K562 (cell line): Measurements from ENCODE around the gene MYL12B. TPM values are rescaled to one million over a fixed set of nuclear protein-coding genes. Genes with fewer than 3 reads are reported as not detected.

Experiments
- ATAC-seq: fragments of 200-7000 bp; cut with Tn5 transposase; 3 replicates; pipeline ENCODE4 v1.9.1; 2020; ENCODE audit warnings: moderate library complexity
- BruUV-seq: library from RNA; stranded (reverse); fragments of 400-500 nt; replicated peaks from 2 replicates; lab custom pipeline; 2021; lab: Mats Ljungman, UMichigan
- CTCF ChIA-PET: fragments of 300-600 bp; formaldehyde crosslinking; extraction: SDS; loops from one replicate; lab custom pipeline; 2021; ENCODE audit warnings: low intra/inter-chr PET ratio; lab: Yijun Ruan, JAX
- POLR2A ChIA-PET: fragments of 300-600, 350-650 bp; sonication (Branson Sonifier 250); formaldehyde crosslinking; extraction: SDS; loops from one replicate; lab custom pipeline; 2021; ENCODE audit warnings: antibody characterized with exemption, inconsistent platforms; lab: Yijun Ruan, JAX
- DNase-seq, 4 experiments: peaks; one replicate each; pipeline versions ENCODE4 v3.0.0 to v3.0.0-alpha.2; 2011 to 2018; ENCODE audit warnings: low spot score in 3 of 4, mixed read lengths in 3 of 4; ENCODE audit errors: extremely low read depth in 1 of 4
- FAIRE-seq: peaks from 2 replicates; lab custom pipeline; 2011; peaks lifted over from hg19 to GRCh38; lab: Jason Lieb, UNC
- H2AFZ ChIP-seq: 2 replicates; pipeline ENCODE4 v1.6.0; 2011; ENCODE audit warnings: low read depth, low read length, control low read depth, inconsistent platforms
- H3K27ac ChIP-seq: fragments of 200-600 bp; 3 replicates; pipeline ENCODE4 v1.8.0; 2011; ENCODE audit warnings: low read depth, mild to moderate bottlenecking, control low read depth, inconsistent platforms, low read length, moderate library complexity, mixed read lengths; ENCODE audit errors: extremely low read depth
- H3K27me3 ChIP-seq, 2 experiments: fragments of 300-600 bp in 1 of 2; 2 replicates in 1 of 2; 3 replicates in 1 of 2; pipeline versions ENCODE4 v1.6.0 to v1.8.0; 2011; ENCODE audit warnings: inconsistent platforms in 2 of 2, low read length in 2 of 2, mild to moderate bottlenecking in 1 of 2, mixed read lengths in 1 of 2, moderate library complexity in 1 of 2; ENCODE audit not compliant: control insufficient read depth in 2 of 2, insufficient read depth in 2 of 2
- H3K36me3 ChIP-seq: fragments of 300-600 bp; 3 replicates; pipeline ENCODE4 v1.8.0; 2011; ENCODE audit warnings: mild to moderate bottlenecking, low read length, inconsistent platforms; ENCODE audit not compliant: control insufficient read depth, insufficient read depth
- H3K4me1 ChIP-seq, 2 experiments: fragments of 200-600 bp in 1 of 2; replicated peaks in 1 of 2; 2 replicates in 1 of 2; 3 replicates in 1 of 2; pipeline versions ENCODE4 v1.5.1 to v1.8.0; 2011; ENCODE audit warnings: inconsistent platforms in 2 of 2, low read length in 2 of 2, mild to moderate bottlenecking in 1 of 2, mixed read lengths in 1 of 2, moderate library complexity in 1 of 2; ENCODE audit not compliant: control insufficient read depth in 2 of 2, insufficient read depth in 2 of 2
- H3K4me2 ChIP-seq: 2 replicates; pipeline ENCODE4 v1.6.1; 2011; ENCODE audit warnings: low read length, control low read depth, inconsistent platforms, mixed read lengths; ENCODE audit not compliant: insufficient read depth
- H3K4me3 ChIP-seq: fragments of 200-600 bp; sonication (generic), shearing (Covaris generic); 2 replicates; pipeline ENCODE4 v1.5.1; 2016; ENCODE audit warnings: control low read depth, inconsistent platforms
- H3K79me2 ChIP-seq: fragments of 200-600 bp; 3 replicates; pipeline ENCODE4 v1.8.0; 2011; ENCODE audit warnings: low read length, inconsistent platforms; ENCODE audit not compliant: control insufficient read depth, insufficient read depth
- H3K9ac ChIP-seq, 2 experiments: 2 replicates each; pipeline versions ENCODE4 v1.6.0 to v1.6.1; 2011; ENCODE audit warnings: low read depth in 2 of 2, low read length in 2 of 2, control low read depth in 1 of 2, inconsistent platforms in 1 of 2, mild to moderate bottlenecking in 1 of 2, mixed read lengths in 1 of 2; ENCODE audit not compliant: insufficient read depth in 1 of 2
- H3K9me1 ChIP-seq: one replicate; pipeline ENCODE4 v1.6.0; 2011; ENCODE audit warnings: inconsistent platforms, mild to moderate bottlenecking, low read length, moderate library complexity; ENCODE audit not compliant: control insufficient read depth, insufficient read depth
- H3K9me3 ChIP-seq: replicated peaks from 2 replicates; pipeline ENCODE4 v1.5.1; 2011; ENCODE audit warnings: low read depth, low read length, inconsistent platforms; ENCODE audit not compliant: control insufficient read depth, insufficient read depth
- H4K20me1 ChIP-seq: replicated peaks from 2 replicates; pipeline ENCODE4 v1.6.1; 2011; ENCODE audit warnings: low read length, inconsistent platforms, mixed read lengths; ENCODE audit not compliant: control insufficient read depth, insufficient read depth
- CEBPZ ChIP-seq: fragments of 150-350 bp; IDR thresholded peaks from 2 replicates; pipeline ENCODE4 v1.6.1; 2014; ENCODE audit warnings: low read depth, mild to moderate bottlenecking, low read length, borderline replicate concordance
- CTCF ChIP-seq, 3 experiments: IDR thresholded peaks in 2 of 3; conservative IDR thresholded peaks in 1 of 3; 2 replicates each; pipeline ENCODE4 v1.5.1; 2011 to 2012; ENCODE audit warnings: low read length in 3 of 3, mild to moderate bottlenecking in 3 of 3, control low read depth in 2 of 3, improper control_type of control experiment in 1 of 3, inconsistent platforms in 1 of 3, low read depth in 1 of 3, mixed read lengths in 1 of 3, moderate library complexity in 1 of 3; ENCODE audit not compliant: insufficient read depth in 2 of 3
- EHMT2 ChIP-seq: fragments of 450-650 bp; IDR thresholded peaks from 2 replicates; pipeline ENCODE4 v1.6.1; 2018; ENCODE audit warnings: antibody characterized with exemption
- HMG20A ChIP-seq: fragments of 450-650 bp; formaldehyde crosslinking; conservative IDR thresholded peaks from 2 replicates; pipeline ENCODE4 v1.4.0; 2020; ENCODE audit warnings: mild to moderate bottlenecking, mixed read lengths
- JUN ChIP-seq, 2 experiments: sonication (generic) in 1 of 2; formaldehyde crosslinking in 1 of 2; IDR thresholded peaks; 2 replicates each; pipeline versions ENCODE4 v1.6.1 to v1.8.0; 2012 to 2022; ENCODE audit warnings: borderline replicate concordance in 2 of 2, mild to moderate bottlenecking in 2 of 2, improper control_type of control experiment in 1 of 2, low read depth in 1 of 2, low read length in 1 of 2, missing genetic modification reagents in 1 of 2
- NCOA2 ChIP-seq, 2 experiments: fragments of 450-650 bp; IDR thresholded peaks; 2 replicates each; pipeline ENCODE4 v1.6.1; 2018; ENCODE audit warnings: mild to moderate bottlenecking in 2 of 2, moderate library complexity in 1 of 2; ENCODE audit not compliant: partially characterized antibody in 2 of 2
- NELFE ChIP-seq: IDR thresholded peaks from 2 replicates; pipeline ENCODE4 v1.6.1; 2011; ENCODE audit warnings: mild to moderate bottlenecking; ENCODE audit not compliant: insufficient read depth, insufficient read length
- NFIX ChIP-seq: fragments of 250-450 bp; sonication (Bioruptor Pico); IDR thresholded peaks from 2 replicates; pipeline ENCODE4 v1.4.0; 2020; ENCODE audit warnings: low read depth, mild to moderate bottlenecking, moderate library complexity
- POLR2A ChIP-seq: fragments of 450-650 bp; conservative IDR thresholded peaks from 2 replicates; pipeline ENCODE4 v1.6.1; 2016
- POLR2AphosphoS2 ChIP-seq: IDR thresholded peaks from 2 replicates; pipeline ENCODE4 v1.6.1; 2012; ENCODE audit warnings: low read length, improper control_type of control experiment
- POLR2AphosphoS5 ChIP-seq: IDR thresholded peaks from 2 replicates; pipeline ENCODE4 v1.6.1; 2011; ENCODE audit warnings: mild to moderate bottlenecking, low read depth, low read length, moderate library complexity; ENCODE audit not compliant: control insufficient read depth, insufficient read depth
- RBFOX2 ChIP-seq: fragments of 200-400 bp; formaldehyde crosslinking; IDR thresholded peaks from 2 replicates; pipeline ENCODE4 v1.6.1; 2017; ENCODE audit warnings: low read depth, mild to moderate bottlenecking, low read length, moderate library complexity
- ZNF644 ChIP-seq: fragments of 200-800 bp; sonication (Bioruptor generic); IDR thresholded peaks from 2 replicates; pipeline ENCODE4 v1.6.1; 2016; ENCODE audit warnings: low read depth, missing genetic modification characterization, missing compliant biosample characterization
- WGBS: fragments of 100-300 bp; shearing (Covaris generic); methylation state at CpG from one replicate; pipeline ENCODE4 v1.1.6; 2016; ENCODE audit warnings: low coverage, mixed read lengths; ENCODE audit not compliant: insufficient coverage; ENCODE audit errors: missing lambda C conversion rate; 5-methylcytosine and 5-hydroxymethylcytosine counted together
- in situ Hi-C: fragments of 300-500 bp; cut with MboI; formaldehyde crosslinking; loops from 4 replicates; pipeline ENCODE4 v1.15.0; 2018; ENCODE audit warnings: inconsistent platforms, mixed read lengths
- intact Hi-C: fragments of 100-400 bp; cut with micrococcal nuclease; formaldehyde crosslinking; loops from 2 replicates; pipeline ENCODE4 v1.14.2; 2022
- polyA plus RNA-seq, 8 experiments: library from polyadenylated mRNA; depleted of rRNA in 4 of 8; stranded (reverse) in 5 of 8; unstranded in 3 of 8; fragments of >200 nt; fragmentation: Nextera tagmentation in 2 of 8; fragmentation: Illumina TruSeq in 1 of 8; extraction: Ambion mirVana in 2 of 8; extraction: Trizol in 1 of 8; gene quantifications; 2 replicates each; pipeline versions ENCODE4 v1.2.1 to v1.2.3, GENCODE V29; 2011 to 2014; ENCODE audit warnings: inconsistent platforms in 1 of 8, missing spikeins in 1 of 8
- total RNA-seq, 7 experiments: library from RNA; depleted of rRNA in 6 of 7; stranded (reverse); fragments of >200 nt in 6 of 7; fragmentation: Illumina TruSeq in 2 of 7; extraction: Trizol in 2 of 7; gene quantifications; 2 replicates each; pipeline versions ENCODE4 v1.2.1 to v1.2.3, GENCODE V29; 2011 to 2021; ENCODE audit warnings: low replicate concordance in 1 of 7

Gene MYL12B
- total and polyA plus RNA-seq, 9 of the 15 experiments (the other 6 are each of a cell fraction or from before 2014, with no cell fraction given), result 220 to 995 (median 463) TPM

- H3K27ac ChIP-seq, result peak overlapping the region; percentile 100
- in situ Hi-C loops, result loop anchor here (5.0 kb wide), 1 partner anchor 304 kb away; no protein-coding TSS in a partner anchor
- ATAC-seq (peak; percentile 76), DNase-seq (peak; percentile 73 to 97 (median 79)), FAIRE-seq (peak; percentile 93)
- H2AFZ ChIP-seq, result peak overlapping the region; percentile 100
- H3K4me2 ChIP-seq, result peak overlapping the region; percentile 90
- BruUV-seq, result TSS peak; percentile 70
- intact Hi-C loops, result loop anchor here (1.0 to 5.0 kb wide), 8 partner anchors 59 to 480 kb away; no protein-coding TSS in a partner anchor
- H3K36me3 ChIP-seq, result peaks cover 27% of the 10 kb centered on the region
- WGBS, result under 1% methylated on average over 29 of the region's 29 CpGs
- 0 out of 2 replicates have a peak, but pooled peaks cover 4% of the 10 kb centered on the region for H3K9me3 ChIP-seq
- H3K9me1 ChIP-seq, result no peaks in the 10 kb centered on the region
- peaks cover 14% of the 10 kb centered on the region; the same call in 1 of the 2 replicates for H4K20me1 ChIP-seq
- H3K9ac ChIP-seq, result peak overlapping the region; percentile 93 to 99
- peak overlapping the region; percentile 92 for H3K4me3 ChIP-seq
- POLR2A ChIA-PET, result interaction anchor here (0.6 to 4.1 kb wide), 49 partner anchors 10 to 691 kb away, joined by 3 to 35 read pairs (median 4); partner anchors contain the start of gene MYL12B
- CTCF ChIA-PET, result interaction anchor here (0.5 to 4.3 kb wide), 11 partner anchors 95 to 822 kb away, joined by 3 to 64 read pairs (median 3); no protein-coding TSS in a partner anchor
- peaks cover 3 to 11% of the 10 kb centered on the region in 2 experiments; a peak in 3 of 5 replicates for H3K4me1 ChIP-seq
- H3K27me3 ChIP-seq, result no peaks in the 10 kb centered on the region
- peaks cover 54% of the 10 kb centered on the region for H3K79me2 ChIP-seq
- no peak for TF ChIP-seq ZNF644 (tag)
- TF ChIP-seq NELFE, result no peak
- TF ChIP-seq NCOA2 (IDR thresholded peaks at IDR 0.05; ENCODE audit: partially characterized antibody in 2 of 2), result no peak
- TF ChIP-seq CTCF (IDR thresholded peaks at IDR 0.05 in 2 of 3, conservative IDR thresholded peaks at IDR 0.05 in 1 of 3; ENCODE audit: insufficient read depth in 2 of 3, low read depth in 1 of 3, low read length in 3 of 3), result peak; percentile 96 to 99 (median 99)
- TF ChIP-seq POLR2AphosphoS2, result 0 out of 2 replicates have a peak, but pooled peaks have one; percentile 73
- TF ChIP-seq POLR2A, result no peak
- no peak for TF ChIP-seq CEBPZ
- no peak for TF ChIP-seq JUN (IDR thresholded peaks at IDR 0.05; ENCODE audit: borderline replicate concordance, low read depth, low read length)
- TF ChIP-seq JUN (CRISPR knock-in tag; IDR thresholded peaks at IDR 0.05; ENCODE audit: borderline replicate concordance), result no peak
- TF ChIP-seq HMG20A (CRISPR knock-in tag), result no peak
- 0 out of 2 replicates have a peak, but pooled peaks have one; percentile 22 for TF ChIP-seq POLR2AphosphoS5
- peak; percentile 83 for TF ChIP-seq RBFOX2
- TF ChIP-seq EHMT2, result no peak
- no peak for TF ChIP-seq NFIX (CRISPR knock-in tag)
Observed at GRCh38 chr18:3245853-3246634, 15.9 kb upstream of the MYL12B start.
